Ovary (tissue), 9 donors: ENCODE results near the gene TNFSF11. TPM values are rescaled to one million over a fixed set of nuclear protein-coding genes. Genes with fewer than 3 reads are reported as not detected.

ENCODE experiments used
- DNase-seq, 5 donors: peaks; one replicate each; pipeline ENCODE4 v3.0.0-alpha.2; 2019 to 2020
- H3K27ac ChIP-seq, 2 donors: fragments of 200-600 bp; one replicate each; pipeline versions ENCODE4 v1.5.1 to v1.8.0; 2019 to 2022
- H3K27me3 ChIP-seq: fragments of 200-600 bp; one replicate; pipeline ENCODE4 v1.8.0; 2022
- H3K36me3 ChIP-seq: fragments of 200-600 bp; sonication (generic); one replicate; pipeline ENCODE4 v1.5.1; 2019
- H3K4me1 ChIP-seq: one replicate; pipeline ENCODE4 v1.8.1; 2013; ENCODE audit warnings: mild to moderate bottlenecking, moderate library complexity; ENCODE audit not compliant: insufficient read depth
- H3K4me3 ChIP-seq: fragments of 200-600 bp; sonication (generic); one replicate; pipeline ENCODE4 v1.5.1; 2017
- H3K9me3 ChIP-seq, 2 donors: fragments of 200-600 bp in 1 of 2; sonication (generic) in 1 of 2; one replicate each; pipeline versions ENCODE4 v1.5.1 to v1.8.1; 2013 to 2019; ENCODE audit warnings: mild to moderate bottlenecking in 1 of 2, moderate library complexity in 1 of 2
- CTCF ChIP-seq, 3 donors: fragments of 450-650 bp in 2 of 3; fragments of 200-600 bp in 1 of 3; IDR thresholded peaks; one replicate each; pipeline versions ENCODE4 v1.5.1 to v1.8.0; 2016 to 2022; ENCODE audit warnings: antibody characterized with exemption in 3 of 3, mild to moderate bottlenecking in 1 of 3
- EP300 ChIP-seq: sonication (generic); formaldehyde crosslinking; IDR thresholded peaks from one replicate; pipeline ENCODE4 v1.6.1; 2017; ENCODE audit warnings: antibody characterized with exemption
- POLR2A ChIP-seq: fragments of 450-650 bp; IDR thresholded peaks from one replicate; pipeline ENCODE4 v1.6.1; 2017; ENCODE audit warnings: antibody characterized with exemption, mild to moderate bottlenecking, moderate library complexity
- WGBS, 3 donors: extraction: QIAGEN DNeasy Blood & Tissue Kit in 1 of 3; methylation state at CpG; one replicate each; pipeline versions ENCODE4 v1.1.5 to v1.1.7; 2013 to 2017; 5-methylcytosine and 5-hydroxymethylcytosine counted together
- intact Hi-C, 4 donors: fragments of 100-400 bp; cut with DNase I; formaldehyde crosslinking; loops; one replicate each; pipeline versions ENCODE4 v1.11.0 to v1.15.1; 2022 to 2023
- polyA plus RNA-seq, 2 donors: library from polyadenylated mRNA; stranded (reverse); fragments of 200-250 nt in 1 of 2; fragments of 350-450 nt in 1 of 2; fragmentation: Illumina TruSeq in 1 of 2; extraction: RNeasy Lipid Tissue Mini Kit (QIAGEN cat#74804) in 1 of 2; gene quantifications; one replicate each; pipeline ENCODE4 v1.2.3, GENCODE V29; 2013 to 2014
- total RNA-seq, 7 donors: library from RNA; depleted of rRNA in 2 of 7; stranded (reverse); fragments of >200 nt in 2 of 7; fragmentation: NEBNext Ultra II Directional in 3 of 7; extraction: Animal tissue kit (Norgen Biotek cat#: 25700) in 3 of 7; gene quantifications; one replicate each; pipeline versions ENCODE4 v1.1.0 to v1.2.4, GENCODE V29; 2016 to 2023
- donor health status: DM: no; HTN: no; CAD: no; lungs with moderate emphysema.
- donor health status: DM: no; HTN: no; CAD: no.
- donor health status: Bipolar disorder and iron deficiency.
- donor health status: DM: yes; HTN: yes; CAD: no.
- donor health status: DM: no; HTN: no; CAD: no.
- donor health status: DM: yes; HTN: yes; CAD: no.

Gene TNFSF11
- total and polyA plus RNA-seq, 9 donors = 0.13 TPM; not detected in 8

DNA sequence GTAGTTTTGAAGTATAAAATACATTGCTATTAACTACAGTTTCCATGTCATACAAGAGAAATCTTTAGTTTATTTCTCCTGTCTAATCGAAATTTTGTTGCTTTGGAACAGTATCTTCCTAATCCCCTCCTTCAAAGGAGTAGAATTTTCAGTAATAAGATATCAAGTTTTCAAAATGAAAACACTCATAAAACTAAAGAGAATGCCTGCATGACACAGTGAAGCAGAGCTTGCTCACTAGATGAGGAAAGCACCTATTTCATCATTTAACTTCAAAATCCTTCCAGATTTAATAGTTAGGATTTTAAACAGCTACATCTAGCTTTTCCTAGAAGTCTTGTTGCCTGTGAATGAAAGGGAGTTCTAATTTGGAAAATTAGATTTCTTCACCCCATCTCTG is 80.8 kb downstream of the TNFSF11 start:
- H3K4me3 ChIP-seq = no peak overlapping the region
- DNase-seq = no peak
- TF ChIP-seq EP300 = no peak
- no peak for TF ChIP-seq POLR2A
- TF ChIP-seq CTCF (IDR thresholded peaks at IDR 0.05) = no peak
- 11 to 25% (median 11%) methylated on average over 1 of the region's 1 CpG for WGBS, 3 donors
- intact Hi-C loops = no loop called here
- H3K27ac ChIP-seq = no peak overlapping the region
- no peaks in the 10 kb centered on the region for H3K27me3 ChIP-seq
- H3K9me3 ChIP-seq = no peaks in the 10 kb centered on the region
- H3K4me1 ChIP-seq = no peaks in the 10 kb centered on the region
- H3K36me3 ChIP-seq = no peaks in the 10 kb centered on the region

- TF ChIP-seq POLR2A = no peak
- TF ChIP-seq EP300 = no peak
- TF ChIP-seq CTCF (IDR thresholded peaks at IDR 0.05) = no peak
- intact Hi-C loops = no loop called here
- Histone ChIP-seq H3K27me3 (no peaks in the 10 kb centered on the region), H3K4me1 (no peaks in the 10 kb centered on the region), H3K9me3 (no peaks in the 10 kb centered on the region), H3K4me3 (no peak overlapping the region), H3K36me3 (no peaks in the 10 kb centered on the region), H3K27ac (no peak overlapping the region)
- WGBS, 3 donors = 37 to 57% (median 41%) methylated on average over 1 of the region's 1 CpG
- DNase-seq = no peak
Measured at GRCh38 chr13:42656161-42656560, 82.2 kb downstream of the TNFSF11 start.

DNA sequence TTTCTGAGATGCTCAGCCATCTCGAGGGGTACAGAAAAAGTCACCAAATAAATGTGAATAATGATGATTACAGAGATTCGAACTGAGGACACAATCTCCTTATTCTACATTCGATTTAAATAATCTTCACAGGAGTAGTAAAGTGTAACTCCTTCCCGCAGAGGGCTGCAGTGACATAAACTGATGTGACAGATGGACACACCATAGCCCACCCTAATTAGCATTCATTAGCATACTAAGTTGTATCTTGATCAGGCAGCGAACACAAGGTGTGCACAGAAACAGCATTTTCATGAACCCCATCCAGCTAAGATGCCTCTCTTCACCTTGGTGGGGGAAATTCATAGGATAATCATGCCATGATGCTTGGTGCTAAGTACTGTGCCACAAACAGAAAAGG is 83.0 kb downstream of the TNFSF11 start:
- 85 to 90% (median 86%) methylated on average over 5 of the region's 5 CpGs for WGBS, 3 donors
- Histone ChIP-seq H3K27me3 (no peaks in the 10 kb centered on the region), H3K27ac (no peak overlapping the region), H3K4me3 (no peak overlapping the region), H3K4me1 (no peaks in the 10 kb centered on the region), H3K36me3 (no peaks in the 10 kb centered on the region), H3K9me3 (no peaks in the 10 kb centered on the region)
- no peak for DNase-seq
- no peak for TF ChIP-seq CTCF (IDR thresholded peaks at IDR 0.05)
- no peak for TF ChIP-seq POLR2A
- no peak for TF ChIP-seq EP300
- intact Hi-C loops = no loop called here

Other genes with a start within 250 kb of the TNFSF11 start
- gene FAM216B, start 207.4 kb downstream of the TNFSF11 start, total RNA-seq = 10 to 100 TPM in 1 of 7 donors, 1 to 10 TPM in 3, under 1 TPM in 2, not detected in 1; 0.10 to 32.6 (median 1.4) TPM
- under 1 TPM; 0.01 to 0.52 TPM for gene FAM216B, start 207.4 kb downstream of the TNFSF11 start, polyA plus RNA-seq